CD4-positive, alpha-beta T cell (primary cell): ENCODE results near the gene PELI2. TPM values are rescaled to one million over a fixed set of nuclear protein-coding genes. Genes with fewer than 3 reads are reported as not detected.

Experiments
- ATAC-seq: fragments of 200-7000 bp; cut with Tn5 transposase; one replicate; pipeline ENCODE4 v1.10.0; 2022; ENCODE audit warnings: mild to moderate bottlenecking; ENCODE audit not compliant: poor library complexity
- CTCF ChIA-PET: fragments of 350-600 bp; sonication (Branson Sonifier 250); formaldehyde crosslinking; loops from one replicate; lab custom pipeline; 2021; ENCODE audit warnings: antibody characterized with exemption, inconsistent platforms; lab: Charles Lee
- POLR2A ChIA-PET: fragments of 350-600 bp; sonication (Branson Sonifier 250); formaldehyde crosslinking; loops from one replicate; lab custom pipeline; 2021; ENCODE audit warnings: antibody characterized with exemption, inconsistent platforms; lab: Charles Lee
- DNase-seq, 14 experiments: peaks; one replicate each; pipeline ENCODE4 v3.0.0-alpha.2; 2013 to 2020; ENCODE audit warnings: mixed read lengths in 2 of 14
- H3K27ac ChIP-seq, 2 donors: one replicate each; pipeline versions ENCODE4 v1.5.1 to v1.7.0; 2013; ENCODE audit warnings: low read length in 2 of 2, low read depth in 1 of 2, mild to moderate bottlenecking in 1 of 2
- H3K27me3 ChIP-seq, 2 experiments: 1 replicate in 1 of 2; 2 replicates in 1 of 2; pipeline versions ENCODE4 v1.6.1 to v1.7.0; 2013; ENCODE audit warnings: low read length in 2 of 2, control low read depth in 1 of 2, mild to moderate bottlenecking in 1 of 2, moderate library complexity in 1 of 2; ENCODE audit not compliant: insufficient read depth in 2 of 2, control insufficient read depth in 1 of 2
- H3K36me3 ChIP-seq: one replicate; pipeline ENCODE4 v1.6.1; 2013; ENCODE audit warnings: low read length, control low read depth; ENCODE audit not compliant: insufficient read depth
- H3K4me1 ChIP-seq: one replicate; pipeline ENCODE4 v1.6.1; 2013; ENCODE audit warnings: low read length, control low read depth; ENCODE audit not compliant: insufficient read depth
- H3K4me3 ChIP-seq: one replicate; pipeline ENCODE4 v1.5.1; 2013; ENCODE audit warnings: mild to moderate bottlenecking, low read length, moderate library complexity
- H3K9me3 ChIP-seq, 2 experiments: 1 replicate in 1 of 2; 2 replicates in 1 of 2; pipeline versions ENCODE4 v1.6.1 to v1.7.0; 2013; ENCODE audit warnings: low read length in 2 of 2, mild to moderate bottlenecking in 2 of 2, control low read depth in 1 of 2, moderate library complexity in 1 of 2; ENCODE audit not compliant: control insufficient read depth in 1 of 2, insufficient read depth in 1 of 2
- H3K27ac Mint-ChIP-seq: one replicate; pipeline ENCODE4 v1.8.0; 2020; ENCODE audit warnings: mixed read lengths
- H3K27me3 Mint-ChIP-seq: one replicate; pipeline ENCODE4 v1.8.0; 2021; ENCODE audit warnings: mixed read lengths
- H3K36me3 Mint-ChIP-seq: one replicate; pipeline ENCODE4 v1.8.0; 2021; ENCODE audit warnings: low read depth, mixed read lengths
- H3K4me1 Mint-ChIP-seq: one replicate; pipeline ENCODE4 v1.8.0; 2021; ENCODE audit warnings: low read depth, mixed read lengths
- H3K4me3 Mint-ChIP-seq: one replicate; pipeline ENCODE4 v1.8.0; 2020; ENCODE audit warnings: mild to moderate bottlenecking, mixed read lengths
- H3K9me3 Mint-ChIP-seq: one replicate; pipeline ENCODE4 v1.8.0; 2020; ENCODE audit warnings: mixed read lengths
- CTCF ChIP-seq: fragments of 200-600 bp; IDR thresholded peaks from one replicate; pipeline ENCODE4 v1.8.0; 2022; ENCODE audit warnings: antibody characterized with exemption, mild to moderate bottlenecking
- intact Hi-C, 2 experiments: fragments of 100-400 bp; cut with DNase I in 1 of 2; cut with micrococcal nuclease in 1 of 2; formaldehyde crosslinking; loops; one replicate each; pipeline versions ENCODE4 v1.15.1 to v1.9.0; 2023 to 2025; cut with DNase I, micrococcal nuclease
- total RNA-seq, 174 experiments: library from RNA in 2 of 174; stranded (reverse) in 2 of 174; gene quantifications; one replicate each; pipeline ENCODE4 v1.2.3 and lab custom pipeline; 2021 to 2026

PELI2 gene
- total RNA-seq, 2 experiments from 2014 or later: 12.2 to 15.9 TPM

GRCh38 chr14:56149995-56150394 lies 31.8 kb downstream of the PELI2 start:
- intact Hi-C loops: no loop called here
- no peak for ATAC-seq
- no peak overlapping the region for H3K4me3 Mint-ChIP-seq
- no peak for TF ChIP-seq CTCF
- H3K27me3 Mint-ChIP-seq: no peaks in the 10 kb centered on the region
- Histone ChIP-seq H3K27ac (no peak overlapping the region), H3K36me3 (no peaks in the 10 kb centered on the region), H3K9me3 (no peaks in the 10 kb centered on the region), H3K27me3 (no peaks in the 10 kb centered on the region), H3K4me1 (peaks cover 6% of the 10 kb centered on the region), H3K4me3 (no peak overlapping the region)
- no peaks in the 10 kb centered on the region for H3K36me3 Mint-ChIP-seq
- peaks cover 66% of the 10 kb centered on the region for H3K4me1 Mint-ChIP-seq
- ChIA-PET POLR2A (interaction anchor here (1.1 kb wide), 1 partner anchor 33 kb away, joined by 3 read pairs; no protein-coding TSS in a partner anchor), CTCF (no interaction called here)
- DNase-seq: no peak
- H3K27ac Mint-ChIP-seq: no peak overlapping the region
- no peaks in the 10 kb centered on the region for H3K9me3 Mint-ChIP-seq

- Histone ChIP-seq H3K27me3 (no peaks in the 10 kb centered on the region), H3K9me3 (no peaks in the 10 kb centered on the region), H3K36me3 (no peaks in the 10 kb centered on the region), H3K4me1 (peaks cover 6% of the 10 kb centered on the region), H3K4me3 (no peak overlapping the region), H3K27ac (no peak overlapping the region)
- H3K27me3 Mint-ChIP-seq: no peaks in the 10 kb centered on the region
- peak in 1 of 14 experiments; percentile 13 for DNase-seq
- intact Hi-C loops: no loop called here
- H3K27ac Mint-ChIP-seq: no peak overlapping the region
- no peak for ATAC-seq
- POLR2A ChIA-PET: interaction anchor here (1.1 kb wide), 1 partner anchor 34 kb away, joined by 3 read pairs; no protein-coding TSS in a partner anchor
- H3K36me3 Mint-ChIP-seq: no peaks in the 10 kb centered on the region
- CTCF ChIA-PET: no interaction called here
- no peak overlapping the region for H3K4me3 Mint-ChIP-seq
- TF ChIP-seq CTCF: no peak
- H3K4me1 Mint-ChIP-seq: peaks cover 68% of the 10 kb centered on the region
- H3K9me3 Mint-ChIP-seq: no peaks in the 10 kb centered on the region
Measured at GRCh38 chr14:56150645-56151345, 32.6 kb downstream of the PELI2 start.

GRCh38 chr14:56152221-56152620 lies 34.0 kb downstream of the PELI2 start:
- no peak for TF ChIP-seq CTCF
- Histone ChIP-seq H3K27me3 (no peaks in the 10 kb centered on the region), H3K27ac (no peak overlapping the region), H3K4me1 (peaks cover 6% of the 10 kb centered on the region), H3K36me3 (no peaks in the 10 kb centered on the region), H3K4me3 (no peak overlapping the region), H3K9me3 (no peaks in the 10 kb centered on the region)
- Mint-ChIP-seq H3K4me3 (no peak overlapping the region), H3K4me1 (peaks cover 56% of the 10 kb centered on the region), H3K36me3 (no peaks in the 10 kb centered on the region), H3K27ac (no peak overlapping the region), H3K9me3 (no peaks in the 10 kb centered on the region), H3K27me3 (no peaks in the 10 kb centered on the region)
- no peak for DNase-seq
- intact Hi-C loops: no loop called here
- ATAC-seq: no peak
- ChIA-PET CTCF (no interaction called here), POLR2A (no interaction called here)
